HepG2 (cell line): ENCODE results near the gene CEP250. TPM values are rescaled to one million over a fixed set of nuclear protein-coding genes. Genes with fewer than 3 reads are reported as not detected.

ENCODE experiments used
- DZIP1 ChIP-seq: sonication (generic); formaldehyde crosslinking; IDR thresholded peaks from 2 replicates; pipeline ENCODE4 v1.5.0; 2020; ENCODE audit warnings: mild to moderate bottlenecking, missing genetic modification reagents
- GTF3A ChIP-seq: sonication (generic); formaldehyde crosslinking; conservative IDR thresholded peaks from 2 replicates; pipeline ENCODE4 v1.4.0; 2020; ENCODE audit warnings: mild to moderate bottlenecking, missing genetic modification reagents
- KAT2B ChIP-seq: fragments of 150-350 bp; IDR thresholded peaks from 2 replicates; pipeline ENCODE4 v1.6.1; 2014; ENCODE audit warnings: low read depth, low read length, borderline replicate concordance
- RBAK ChIP-seq: sonication (generic); formaldehyde crosslinking; IDR thresholded peaks from 2 replicates; pipeline ENCODE4 v1.5.1; 2020; ENCODE audit warnings: mild to moderate bottlenecking, missing genetic modification reagents
- SMARCE1 ChIP-seq: fragments of 450-650 bp; IDR thresholded peaks from 2 replicates; pipeline ENCODE4 v1.6.1; 2017; ENCODE audit warnings: borderline replicate concordance
- SNAPC4 ChIP-seq: sonication (generic); formaldehyde crosslinking; IDR thresholded peaks from 2 replicates; pipeline ENCODE4 v1.4.0; 2020; ENCODE audit warnings: mild to moderate bottlenecking, missing genetic modification reagents
- SPEN ChIP-seq: sonication (generic); formaldehyde crosslinking; IDR thresholded peaks from 2 replicates; pipeline ENCODE4 v1.5.1; 2020; ENCODE audit warnings: low read depth, mild to moderate bottlenecking, missing genetic modification reagents
- SRSF9 ChIP-seq: fragments of 200-400 bp; formaldehyde crosslinking; IDR thresholded peaks from 2 replicates; pipeline ENCODE4 v1.6.1; 2018; ENCODE audit warnings: borderline replicate concordance, mild to moderate bottlenecking, low read depth, low read length; ENCODE audit not compliant: insufficient read depth, poor library complexity, severe bottlenecking
- TRAFD1 ChIP-seq: sonication (generic); formaldehyde crosslinking; IDR thresholded peaks from 2 replicates; pipeline ENCODE4 v1.5.1; 2020; ENCODE audit warnings: missing genetic modification reagents, mild to moderate bottlenecking, borderline replicate concordance
- XRCC5 ChIP-seq: fragments of 200-400 bp; formaldehyde crosslinking; optimal IDR thresholded peaks from 2 replicates; pipeline ENCODE3; 2017; ENCODE audit warnings: mild to moderate bottlenecking, low read length
- ZFP36 ChIP-seq: fragments of 150-350 bp; IDR thresholded peaks from 2 replicates; pipeline ENCODE4 v1.6.1; 2018; ENCODE audit warnings: borderline replicate concordance, low read length, low read depth; ENCODE audit not compliant: partially characterized antibody
- ZNF225 ChIP-seq: sonication (generic); formaldehyde crosslinking; IDR thresholded peaks from 2 replicates; pipeline ENCODE4 v1.4.0; 2020; ENCODE audit warnings: mild to moderate bottlenecking, missing genetic modification reagents
- ZNF296 ChIP-seq: sonication (generic); formaldehyde crosslinking; conservative IDR thresholded peaks from 2 replicates; pipeline ENCODE4 v1.5.0; 2020; ENCODE audit warnings: mild to moderate bottlenecking, missing genetic modification reagents
- ZNF350 ChIP-seq: sonication (generic); formaldehyde crosslinking; IDR thresholded peaks from 2 replicates; pipeline ENCODE4 v1.4.0; 2020; ENCODE audit warnings: mild to moderate bottlenecking, low read depth, missing genetic modification reagents, borderline replicate concordance
- ZNF768 ChIP-seq: sonication (generic); formaldehyde crosslinking; IDR thresholded peaks from 2 replicates; pipeline ENCODE4 v1.4.0; 2020; ENCODE audit warnings: missing genetic modification reagents
- ZSCAN31 ChIP-seq: sonication (generic); formaldehyde crosslinking; IDR thresholded peaks from 2 replicates; pipeline ENCODE4 v1.5.0; 2020; ENCODE audit warnings: low read depth, mild to moderate bottlenecking, missing genetic modification reagents
- polyA plus RNA-seq, 8 experiments: library from polyadenylated mRNA; depleted of rRNA in 3 of 8; stranded (reverse) in 7 of 8; unstranded in 1 of 8; fragments of >200 nt; fragmentation: Illumina TruSeq in 4 of 8; extraction: Trizol in 4 of 8; gene quantifications; 2 replicates each; pipeline versions ENCODE4 v1.2.1 to v1.2.3, GENCODE V29; 2011 to 2016; ENCODE audit warnings: low read depth in 4 of 8, missing spikeins in 1 of 8, mixed read lengths in 1 of 8; ENCODE audit not compliant: insufficient read depth in 1 of 8
- total RNA-seq, 5 experiments: library from RNA; depleted of rRNA; stranded (reverse); fragments of >200 nt; fragmentation: Illumina TruSeq; extraction: Trizol; gene quantifications; 2 replicates each; pipeline ENCODE4 v1.2.3, GENCODE V29; 2016; ENCODE audit warnings: low read depth in 1 of 5
- TF ChIP-seq, protein P1 (sequence below): sonication (generic); formaldehyde crosslinking; IDR thresholded peaks from 2 replicates; pipeline ENCODE4 v1.8.1; 2023; ENCODE audit warnings: mild to moderate bottlenecking, moderate library complexity, missing genetic modification reagents

CEP250 gene
- total and polyA plus RNA-seq, 2 of the 13 experiments (the other 11 are each of a cell fraction or from before 2014, with no cell fraction given), result 28.8 to 55.3 TPM

DNA sequence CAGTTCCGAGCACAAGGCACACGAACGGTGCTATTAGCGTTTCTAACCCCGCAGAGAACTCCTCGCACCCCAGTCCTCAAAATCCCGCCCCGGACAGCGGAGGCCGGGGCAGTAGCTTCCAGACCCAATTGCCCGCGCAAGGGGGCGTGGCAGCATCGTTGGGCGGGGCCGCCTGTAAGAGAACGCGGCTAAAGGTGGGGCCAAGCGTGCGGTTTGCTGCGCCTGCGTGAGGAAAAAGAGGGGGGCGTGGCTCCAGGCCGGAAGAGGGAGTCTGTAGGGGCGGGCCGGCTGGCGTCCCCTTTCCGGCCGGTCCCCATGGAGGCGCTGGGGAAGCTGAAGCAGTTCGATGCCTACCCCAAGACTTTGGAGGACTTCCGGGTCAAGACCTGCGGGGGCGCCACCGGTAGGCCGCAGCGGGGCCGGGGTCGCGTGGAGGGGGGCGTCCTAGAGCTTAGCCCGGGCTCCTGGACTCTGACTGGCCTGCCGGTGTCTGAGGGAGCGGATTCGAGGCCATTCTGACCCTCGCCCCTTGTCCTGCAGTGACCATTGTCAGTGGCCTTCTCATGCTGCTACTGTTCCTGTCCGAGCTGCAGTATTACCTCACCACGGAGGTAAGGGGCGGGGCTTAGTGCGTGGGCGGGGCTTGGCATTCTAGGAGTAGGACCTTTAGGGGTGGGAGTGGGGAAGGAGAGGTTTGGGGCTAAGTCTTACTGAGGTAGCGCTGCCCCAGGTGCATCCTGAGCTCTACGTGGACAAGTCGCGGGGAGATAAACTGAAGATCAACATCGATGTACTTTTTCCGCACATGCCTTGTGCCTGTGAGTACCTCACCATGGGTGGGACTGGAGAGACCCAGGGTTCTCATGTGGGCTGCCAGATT lies 86.6 kb downstream of the CEP250 start, which contains the start of gene ERGIC3 (continued):
- no peak for TF ChIP-seq SMARCE1
- TF ChIP-seq SRSF9, result no peak
- TF ChIP-seq, protein P1, sequence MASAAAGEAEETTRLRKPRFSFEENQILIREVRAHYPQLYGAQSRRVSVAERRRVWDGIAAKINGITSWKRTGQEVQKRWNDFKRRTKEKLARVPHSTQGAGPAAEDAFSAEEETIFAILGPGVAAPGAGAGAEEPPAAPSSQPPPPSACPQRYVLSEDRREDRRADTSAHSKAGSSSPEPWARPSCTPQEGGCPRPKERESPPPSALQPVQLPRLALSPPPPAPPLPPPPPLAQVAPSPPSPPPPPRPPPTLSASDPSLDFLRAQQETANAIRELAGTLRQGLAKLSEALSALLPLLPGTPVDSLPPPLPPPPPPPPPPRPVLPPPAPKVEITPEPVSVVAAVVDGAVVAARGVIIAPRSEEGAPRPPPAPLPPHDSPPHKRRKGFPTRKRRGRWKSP, result peak; percentile 70; the same call in 1 of the 2 replicates
- TF ChIP-seq ZNF768, result peak; percentile 75; the same call in 1 of the 2 replicates
- TF ChIP-seq XRCC5, result peak; percentile 92
- TF ChIP-seq ZFP36, result no peak
- TF ChIP-seq TRAFD1, result peak; percentile 79
- TF ChIP-seq DZIP1 (CRISPR knock-in tag), result peak; percentile 53
- peak; percentile 85; the same call in 1 of the 2 replicates for TF ChIP-seq SPEN (CRISPR knock-in tag)
- no peak for TF ChIP-seq RBAK (CRISPR knock-in tag)
- TF ChIP-seq ZNF225 (CRISPR knock-in tag), result no peak; the same call in 1 of the 2 replicates
- peak; percentile 86; the same call in 1 of the 2 replicates for TF ChIP-seq ZNF296 (CRISPR knock-in tag)
- TF ChIP-seq SNAPC4 (CRISPR knock-in tag), result peak; percentile 89; the same call in 1 of the 2 replicates
- TF ChIP-seq KAT2B, result no peak
- TF ChIP-seq GTF3A (CRISPR knock-in tag), result no peak
- peak; percentile 58; the same call in 1 of the 2 replicates for TF ChIP-seq ZNF350 (CRISPR knock-in tag)
- TF ChIP-seq ZSCAN31 (CRISPR knock-in tag), result peak; percentile 98
